IMR-90 (cell line): ENCODE measurements around the gene SOWAHC. TPM values are rescaled to one million over a fixed set of nuclear protein-coding genes. Genes with fewer than 3 reads are reported as not detected.

Experiments
- ATAC-seq: fragments of 200-7000 bp; cut with Tn5 transposase; 2 replicates; pipeline ENCODE4 v1.9.1; 2020; ENCODE audit warnings: low read depth, mild to moderate bottlenecking, moderate library complexity
- BruUV-seq: library from RNA; stranded (reverse); fragments of 400-500 nt; replicated peaks from 2 replicates; lab custom pipeline; 2021; lab: Mats Ljungman, UMichigan
- CTCF ChIA-PET: fragments of 300-600 bp; formaldehyde crosslinking; extraction: SDS; loops from one replicate; lab custom pipeline; 2021; ENCODE audit warnings: antibody characterized with exemption; lab: Yijun Ruan, JAX
- POLR2A ChIA-PET: fragments of 300-600 bp; sonication (Branson Sonifier 250); formaldehyde crosslinking; loops from one replicate; lab custom pipeline; 2022; ENCODE audit warnings: antibody characterized with exemption; ENCODE audit not compliant: unreplicated experiment; lab: Charles Lee
- DNase-seq: peaks from one replicate; pipeline ENCODE4 v3.0.0; 2013
- H2AFZ ChIP-seq: replicated peaks from 2 replicates; pipeline ENCODE3; 2013; ENCODE audit warnings: low read length, mild to moderate bottlenecking; ENCODE audit not compliant: poor library complexity
- H2AK5ac ChIP-seq: 2 replicates; pipeline ENCODE4 v1.6.1; 2013; ENCODE audit warnings: low read depth, low read length, inconsistent platforms
- H2AK9ac ChIP-seq: replicated peaks from 2 replicates; pipeline ENCODE3; 2013; ENCODE audit warnings: mild to moderate bottlenecking, low read depth, low read length, moderate library complexity; ENCODE audit not compliant: poor library complexity
- H2BK120ac ChIP-seq: 2 replicates; pipeline ENCODE4 v1.6.1; 2013; ENCODE audit warnings: low read depth, low read length, inconsistent platforms
- H2BK15ac ChIP-seq: 3 replicates; pipeline ENCODE4 v1.6.1; 2013; ENCODE audit warnings: low read depth, low read length, inconsistent platforms
- H2BK20ac ChIP-seq: 2 replicates; pipeline ENCODE4 v1.6.1; 2013; ENCODE audit warnings: low read depth, mild to moderate bottlenecking, inconsistent platforms, low read length, moderate library complexity
- H2BK5ac ChIP-seq: 2 replicates; pipeline ENCODE4 v1.6.1; 2013; ENCODE audit warnings: mild to moderate bottlenecking, low read depth, low read length, inconsistent platforms; ENCODE audit not compliant: poor library complexity, severe bottlenecking
- H3K14ac ChIP-seq: replicated peaks from 2 replicates; pipeline ENCODE4 v1.6.1; 2013; ENCODE audit warnings: low read depth, low read length, inconsistent platforms
- H3K18ac ChIP-seq: 2 replicates; pipeline ENCODE4 v1.6.1; 2013; ENCODE audit warnings: low read depth, low read length, control low read depth
- H3K23ac ChIP-seq: 2 replicates; pipeline ENCODE4 v1.6.1; 2013; ENCODE audit warnings: low read depth, low read length, inconsistent platforms
- H3K27ac ChIP-seq: 2 replicates; pipeline ENCODE4 v1.5.1; 2013; ENCODE audit warnings: mild to moderate bottlenecking, control low read depth, low read length; ENCODE audit not compliant: insufficient read depth
- H3K27me3 ChIP-seq: 2 replicates; pipeline ENCODE4 v1.6.1; 2013; ENCODE audit warnings: low read length; ENCODE audit not compliant: control insufficient read depth, insufficient read depth
- H3K36me3 ChIP-seq: 2 replicates; pipeline ENCODE4 v1.6.1; 2013; ENCODE audit warnings: low read length, mixed read lengths; ENCODE audit not compliant: control insufficient read depth, insufficient read depth
- H3K4ac ChIP-seq: 2 replicates; pipeline ENCODE4 v1.6.1; 2013; ENCODE audit warnings: low read depth, low read length, inconsistent platforms
- H3K4me1 ChIP-seq: 2 replicates; pipeline ENCODE4 v1.6.1; 2013; ENCODE audit warnings: low read length, mixed read lengths; ENCODE audit not compliant: control insufficient read depth, insufficient read depth
- H3K4me2 ChIP-seq: 2 replicates; pipeline ENCODE4 v1.6.1; 2013; ENCODE audit warnings: low read depth, mild to moderate bottlenecking, control low read depth, low read length, moderate library complexity
- H3K4me3 ChIP-seq: 2 replicates; pipeline ENCODE4 v1.5.1; 2013; ENCODE audit warnings: low read depth, mild to moderate bottlenecking, control low read depth, low read length, moderate library complexity; ENCODE audit not compliant: insufficient read depth
- H3K56ac ChIP-seq: 2 replicates; pipeline ENCODE4 v1.6.1; 2013; ENCODE audit warnings: low read length, inconsistent platforms; ENCODE audit not compliant: insufficient read depth; ENCODE audit errors: extremely low read depth
- H3K79me1 ChIP-seq, 2 experiments: 2 replicates each; pipeline ENCODE4 v1.6.1; 2013; ENCODE audit warnings: low read length in 2 of 2, inconsistent platforms in 1 of 2, low read depth in 1 of 2
- H3K9ac ChIP-seq: 2 replicates; pipeline ENCODE4 v1.6.1; 2013; ENCODE audit warnings: low read depth, low read length, control low read depth
- H3K9me1 ChIP-seq: 2 replicates; pipeline ENCODE4 v1.6.1; 2013; ENCODE audit warnings: low read length, inconsistent platforms; ENCODE audit not compliant: insufficient read depth
- H3K9me3 ChIP-seq: 2 replicates; pipeline ENCODE4 v1.6.1; 2013; ENCODE audit warnings: low read length; ENCODE audit not compliant: control insufficient read depth, insufficient read depth
- H4K20me1 ChIP-seq: 2 replicates; pipeline ENCODE4 v1.6.1; 2013; ENCODE audit warnings: low read length, inconsistent platforms; ENCODE audit not compliant: insufficient read depth
- H4K5ac ChIP-seq: 2 replicates; pipeline ENCODE4 v1.6.1; 2013; ENCODE audit warnings: mild to moderate bottlenecking, low read depth, low read length, control low read depth
- H4K8ac ChIP-seq, 2 experiments: 2 replicates each; pipeline ENCODE4 v1.6.1; 2013; ENCODE audit warnings: low read depth in 2 of 2, low read length in 2 of 2, control low read depth in 1 of 2, inconsistent platforms in 1 of 2
- H4K91ac ChIP-seq: 2 replicates; pipeline ENCODE4 v1.6.1; 2013; ENCODE audit warnings: low read depth, low read length, inconsistent platforms; ENCODE audit not compliant: insufficient read depth
- BHLHE40 ChIP-seq: fragments of 150-350 bp; IDR thresholded peaks from 2 replicates; pipeline ENCODE4 v1.6.1; 2016; ENCODE audit warnings: mild to moderate bottlenecking, low read depth, low read length
- FOS ChIP-seq: fragments of 150-350 bp; IDR thresholded peaks from 2 replicates; pipeline ENCODE4 v1.6.1; 2016; ENCODE audit warnings: low read depth, low read length
- RCOR1 ChIP-seq: IDR thresholded peaks from 2 replicates; pipeline ENCODE4 v1.6.1; 2012; ENCODE audit warnings: mild to moderate bottlenecking, low read length, improper control_type of control experiment; ENCODE audit not compliant: insufficient replicate concordance
- WGBS, 2 experiments: methylation state at CpG; one replicate each; pipeline versions ENCODE4 v1.1.5 to v1.1.7; 2013; ENCODE audit warnings: missing lambda C conversion rate in 2 of 2; ENCODE audit not compliant: insufficient read length in 1 of 2; ENCODE audit errors: extremely low coverage in 2 of 2; 5-methylcytosine and 5-hydroxymethylcytosine counted together
- dilution Hi-C: fragments of 300-500 bp; cut with HindIII; formaldehyde crosslinking; loops from one replicate; pipeline ENCODE4 v1.14.3; 2018; ENCODE audit warnings: low sequenced_read_pairs; ENCODE audit not compliant: unreplicated experiment
- in situ Hi-C: fragments of 300-500 bp; cut with MboI; formaldehyde crosslinking; loops from 3 replicates; pipeline ENCODE4 v1.14.3; 2019; ENCODE audit warnings: low sequenced_read_pairs, inconsistent platforms, mixed read lengths
- intact Hi-C: fragments of 100-400 bp; cut with micrococcal nuclease; formaldehyde crosslinking; loops from 2 replicates; pipeline ENCODE4 v1.10.0; 2022
- polyA plus RNA-seq, 3 experiments: library from polyadenylated mRNA; depleted of rRNA; stranded (reverse); fragments of >200 nt; gene quantifications; 2 replicates each; pipeline ENCODE4 v1.2.3, GENCODE V29; 2012; ENCODE audit warnings: low replicate concordance in 1 of 3
- total RNA-seq: library from RNA; depleted of rRNA; stranded (reverse); fragments of >200 nt; gene quantifications from 2 replicates; pipeline ENCODE4 v1.2.3, GENCODE V29; 2012
- TF ChIP-seq, protein P1 (sequence below): fragments of 150-350 bp; IDR thresholded peaks from 2 replicates; pipeline ENCODE4 v1.6.1; 2017; ENCODE audit warnings: mild to moderate bottlenecking, antibody characterized with exemption, low read length, low read depth

Gene SOWAHC
- total and polyA plus RNA-seq, 2 of the 4 experiments (the other 2 are of a cell fraction): 3.2 to 4.8 TPM

DNA sequence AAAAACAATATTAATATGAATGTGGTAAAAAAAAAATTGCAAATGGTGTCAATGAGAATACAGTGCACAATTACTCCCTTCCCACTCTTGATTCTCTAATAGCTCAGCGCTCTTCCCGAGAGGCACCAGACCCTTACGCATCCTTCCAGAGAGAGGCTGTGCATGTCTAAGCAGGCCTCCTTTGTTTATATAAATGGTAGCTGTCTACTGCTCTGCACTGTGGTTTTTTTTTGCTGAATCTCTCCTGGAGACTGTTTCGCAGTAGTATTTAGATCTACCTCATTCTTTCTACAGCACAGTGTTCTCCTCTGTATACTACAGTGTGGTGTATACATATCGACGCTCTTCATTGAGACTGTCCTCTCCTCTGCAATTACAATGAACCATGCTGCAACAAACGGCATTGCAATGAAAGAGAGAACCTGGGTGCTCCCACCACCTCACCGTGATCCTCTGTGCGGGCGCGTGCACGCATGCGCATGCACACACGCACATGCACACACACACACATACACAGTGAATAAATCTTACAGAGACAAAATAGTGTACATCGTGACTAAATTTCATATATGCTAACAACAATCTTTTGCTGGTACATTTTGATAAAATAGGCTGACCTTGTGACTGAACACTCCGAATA is 19.8 kb upstream of the SOWAHC start:
- Histone ChIP-seq H4K20me1 (peaks cover 27% of the 10 kb centered on the region), H3K4me2 (no peak overlapping the region), H3K9me1 (peaks cover 12% of the 10 kb centered on the region), H3K36me3 (peaks cover 5% of the 10 kb centered on the region), H2BK20ac (no peak overlapping the region), H3K27ac (no peak overlapping the region), H2BK5ac (no peak overlapping the region), H2BK15ac (no peak overlapping the region), H3K27me3 (no peaks in the 10 kb centered on the region), H3K9ac (no peak overlapping the region), H4K8ac (no peak overlapping the region), H3K4me3 (no peak overlapping the region), H2BK120ac (no peak overlapping the region), H4K91ac (no peak overlapping the region), H3K14ac (no peak overlapping the region), H3K79me1 (peaks cover 33 to 80% of the 10 kb centered on the region in 2 experiments), H3K18ac (no peak overlapping the region), H3K4me1 (peaks cover 3% of the 10 kb centered on the region), H3K23ac (no peak overlapping the region), H3K9me3 (no peaks in the 10 kb centered on the region), H4K5ac (no peak overlapping the region), H2AK5ac (no peak overlapping the region), H3K4ac (no peak overlapping the region), H2AFZ (no peak overlapping the region), H3K56ac (no peak overlapping the region), H2AK9ac (no peak overlapping the region)
- CTCF ChIA-PET: interaction anchor here (0.9 to 1.1 kb wide), 2 partner anchors 10 to 105 kb away, joined by 3 to 4 read pairs; no protein-coding TSS in a partner anchor
- TF ChIP-seq BHLHE40: no peak
- no peak for TF ChIP-seq FOS
- TF ChIP-seq, protein P1, sequence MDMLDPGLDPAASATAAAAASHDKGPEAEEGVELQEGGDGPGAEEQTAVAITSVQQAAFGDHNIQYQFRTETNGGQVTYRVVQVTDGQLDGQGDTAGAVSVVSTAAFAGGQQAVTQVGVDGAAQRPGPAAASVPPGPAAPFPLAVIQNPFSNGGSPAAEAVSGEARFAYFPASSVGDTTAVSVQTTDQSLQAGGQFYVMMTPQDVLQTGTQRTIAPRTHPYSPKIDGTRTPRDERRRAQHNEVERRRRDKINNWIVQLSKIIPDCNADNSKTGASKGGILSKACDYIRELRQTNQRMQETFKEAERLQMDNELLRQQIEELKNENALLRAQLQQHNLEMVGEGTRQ: no peak
- no peak for TF ChIP-seq RCOR1
- no CpG with 5 or more reads among the region's 16 CpGs for WGBS, 2 experiments
- peak; percentile 53 for DNase-seq
- ATAC-seq: peak; percentile 66
- intact Hi-C loops: no loop called here
- in situ Hi-C loops: no loop called here
- POLR2A ChIA-PET: no interaction called here
- BruUV-seq: no TSS peak
- dilution Hi-C loops: no loop called here
